Jurkat, Clone E6-1 (cell line): ENCODE results near the gene TLK2.

Experiments used
- DNase-seq: peaks from one replicate; pipeline ENCODE4 v3.0.0-alpha.2; 2011; ENCODE audit warnings: low read depth, low spot score
- H3K4me3 ChIP-seq: 2 replicates; pipeline ENCODE4 v1.5.1; 2011; ENCODE audit warnings: mild to moderate bottlenecking, low read length, control low read depth, moderate library complexity

The TLK2 gene

GRCh38 chr17:62660629-62661118 is 182.0 kb downstream of the TLK2 start:
- no peak for DNase-seq
- no peak overlapping the region for H3K4me3 ChIP-seq

DNA sequence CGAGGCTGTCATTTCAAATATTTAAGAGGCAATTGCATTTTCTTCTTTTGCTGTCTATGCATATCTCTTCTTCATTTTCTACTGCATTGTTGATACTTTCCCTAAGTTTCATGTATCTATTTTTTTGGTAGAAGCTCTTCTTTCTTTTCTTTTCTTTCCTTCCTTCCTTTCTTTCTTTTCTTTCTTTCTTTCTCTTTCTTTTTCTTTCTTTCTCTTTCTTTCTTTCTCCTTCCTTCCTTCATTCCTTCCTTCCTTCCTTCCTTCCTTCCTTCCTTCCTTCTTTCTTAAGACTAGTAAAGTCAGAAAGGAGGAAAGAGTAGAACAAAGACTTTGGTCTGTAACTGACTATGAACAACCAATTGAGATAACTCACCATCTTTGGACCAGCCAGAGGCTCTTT is 182.7 kb downstream of the TLK2 start:
- H3K4me3 ChIP-seq: no peak overlapping the region
- DNase-seq: no peak

GRCh38 chr17:62662855-62663254 is 184.2 kb downstream of the TLK2 start:
- DNase-seq: no peak

More at GRCh38 chr17:62662855-62663254, 184.2 kb downstream of the TLK2 start:
- no peak overlapping the region for H3K4me3 ChIP-seq
